HEK293 (cell line): ENCODE results near the gene CTPS1.

ENCODE experiments used
- CTCF ChIA-PET: fragments of 350-600 bp; formaldehyde crosslinking; extraction: SDS; loops from one replicate; lab custom pipeline; 2021; ENCODE audit warnings: antibody characterized with exemption; lab: Yijun Ruan, JAX
- POLR2A ChIA-PET: fragments of 300-600 bp; formaldehyde crosslinking; extraction: SDS; loops from one replicate; lab custom pipeline; 2020; ENCODE audit warnings: antibody characterized with exemption, inconsistent platforms; lab: Yijun Ruan, JAX
- H3K27ac ChIP-seq: fragments of 200-500 bp; sonication (Bioruptor generic); 2 replicates; pipeline ENCODE4 v1.5.1; 2014; ENCODE audit warnings: low read depth, low read length, control low read depth, inconsistent platforms; ENCODE audit errors: extremely low read depth
- H3K36me3 ChIP-seq, 2 experiments: fragments of 200-500 bp in 1 of 2; sonication (Bioruptor generic) in 1 of 2; 1 replicate in 1 of 2; 2 replicates in 1 of 2; pipeline ENCODE4 v1.5.1; 2014 to 2017; ENCODE audit warnings: inconsistent platforms in 2 of 2, low read length in 2 of 2; ENCODE audit not compliant: control insufficient read depth in 2 of 2, insufficient read depth in 1 of 2
- H3K4me1 ChIP-seq: fragments of 200-500 bp; sonication (Bioruptor generic); 2 replicates; pipeline ENCODE4 v1.5.1; 2014; ENCODE audit warnings: mild to moderate bottlenecking, low read length, inconsistent platforms; ENCODE audit not compliant: control insufficient read depth, insufficient read depth
- H3K4me3 ChIP-seq: 2 replicates; pipeline ENCODE4 v1.5.1; 2011; ENCODE audit warnings: low read depth, mild to moderate bottlenecking, control low read depth, low read length, moderate library complexity
- H3K9me3 ChIP-seq: fragments of 200-500 bp; sonication (Bioruptor generic); 2 replicates; pipeline ENCODE4 v1.5.1; 2014; ENCODE audit warnings: low read depth, low read length, inconsistent platforms; ENCODE audit not compliant: control insufficient read depth, insufficient read depth
- EGR2 ChIP-seq: fragments of 450-650 bp; formaldehyde crosslinking; IDR thresholded peaks from 2 replicates; pipeline ENCODE4 v1.5.1; 2016; ENCODE audit warnings: low read depth, missing biosample characterization, missing genetic modification characterization
- FEZF1 ChIP-seq: fragments of 450-650 bp; formaldehyde crosslinking; IDR thresholded peaks from 2 replicates; pipeline ENCODE4 v1.5.1; 2016; ENCODE audit warnings: missing biosample characterization, missing genetic modification characterization
- REST ChIP-seq: fragments of 450-650 bp; formaldehyde crosslinking; IDR thresholded peaks from 2 replicates; pipeline ENCODE4 v1.5.1; 2016; ENCODE audit warnings: missing biosample characterization, missing genetic modification characterization
- SP2 ChIP-seq: fragments of 450-650 bp; formaldehyde crosslinking; IDR thresholded peaks from 2 replicates; pipeline ENCODE4 v1.5.1; 2016; ENCODE audit warnings: missing biosample characterization, missing genetic modification characterization
- ZBTB1 ChIP-seq: fragments of 450-650 bp; formaldehyde crosslinking; IDR thresholded peaks from 2 replicates; pipeline ENCODE4 v1.5.1; 2016; ENCODE audit warnings: missing biosample characterization, missing genetic modification characterization
- ZBTB11 ChIP-seq: fragments of 450-650 bp; formaldehyde crosslinking; conservative IDR thresholded peaks from 2 replicates; pipeline ENCODE4 v1.5.1; 2016; ENCODE audit warnings: low read depth, missing biosample characterization, missing genetic modification characterization
- ZBTB49 ChIP-seq: fragments of 450-650 bp; formaldehyde crosslinking; IDR thresholded peaks from 2 replicates; pipeline ENCODE4 v1.5.1; 2016; ENCODE audit warnings: missing biosample characterization, missing genetic modification characterization, low read depth
- ZIC2 ChIP-seq: fragments of 450-650 bp; formaldehyde crosslinking; IDR thresholded peaks from 2 replicates; pipeline ENCODE4 v1.5.1; 2016; ENCODE audit warnings: missing biosample characterization, missing genetic modification characterization
- ZNF138 ChIP-seq: fragments of 450-650 bp; formaldehyde crosslinking; IDR thresholded peaks from 2 replicates; pipeline ENCODE4 v1.5.1; 2016; ENCODE audit warnings: missing biosample characterization, missing genetic modification characterization, borderline replicate concordance
- ZNF140 ChIP-seq: fragments of 450-650 bp; formaldehyde crosslinking; IDR thresholded peaks from 2 replicates; pipeline ENCODE4 v1.5.1; 2016; ENCODE audit warnings: missing biosample characterization, missing genetic modification characterization
- ZNF148 ChIP-seq: fragments of 450-650 bp; formaldehyde crosslinking; IDR thresholded peaks from 2 replicates; pipeline ENCODE4 v1.5.0; 2017; ENCODE audit warnings: missing biosample characterization, missing genetic modification characterization, borderline replicate concordance
- ZNF266 ChIP-seq: fragments of 450-650 bp; formaldehyde crosslinking; IDR thresholded peaks from 2 replicates; pipeline ENCODE4 v1.5.1; 2016; ENCODE audit warnings: missing biosample characterization, missing genetic modification characterization, low read depth
- ZNF37A ChIP-seq: fragments of 450-650 bp; IDR thresholded peaks from 2 replicates; pipeline ENCODE4 v1.5.1; 2018; ENCODE audit warnings: missing biosample characterization, missing genetic modification characterization
- ZNF394 ChIP-seq: fragments of 450-650 bp; formaldehyde crosslinking; IDR thresholded peaks from 2 replicates; pipeline ENCODE4 v1.5.1; 2016; ENCODE audit warnings: missing biosample characterization, missing genetic modification characterization, mild to moderate bottlenecking, moderate library complexity, borderline replicate concordance
- ZNF473 ChIP-seq: fragments of 450-650 bp; formaldehyde crosslinking; IDR thresholded peaks from 2 replicates; pipeline ENCODE4 v1.5.1; 2017; ENCODE audit warnings: missing biosample characterization, missing genetic modification characterization
- ZNF518A ChIP-seq: fragments of 450-650 bp; formaldehyde crosslinking; conservative IDR thresholded peaks from 2 replicates; pipeline ENCODE4 v1.5.1; 2016; ENCODE audit warnings: low read depth, missing biosample characterization, missing genetic modification characterization
- ZNF585B ChIP-seq: fragments of 450-650 bp; formaldehyde crosslinking; IDR thresholded peaks from 2 replicates; pipeline ENCODE4 v1.5.1; 2016; ENCODE audit warnings: missing biosample characterization, missing genetic modification characterization
- ZNF623 ChIP-seq: fragments of 450-650 bp; formaldehyde crosslinking; IDR thresholded peaks from 2 replicates; pipeline ENCODE4 v1.5.1; 2016; ENCODE audit warnings: missing biosample characterization, missing genetic modification characterization
- ZNF768 ChIP-seq: fragments of 450-650 bp; formaldehyde crosslinking; IDR thresholded peaks from 2 replicates; pipeline ENCODE4 v1.5.1; 2018; ENCODE audit warnings: missing biosample characterization, mild to moderate bottlenecking, missing genetic modification characterization

CTPS1 gene

GRCh38 chr1:41044187-41044586 is 64.7 kb downstream of the CTPS1 start (continued):
- no peak for TF ChIP-seq ZNF148 (tag by site-specific recombination)
- TF ChIP-seq ZNF473 (tag by site-specific recombination): no peak
- no peak for TF ChIP-seq ZNF518A
- TF ChIP-seq ZBTB11 (tag by site-specific recombination): no peak
- no peak for TF ChIP-seq ZNF394 (tag by site-specific recombination)
- no peak for TF ChIP-seq ZNF138
- no peak for TF ChIP-seq ZBTB1
- no peak for TF ChIP-seq SP2 (tag by site-specific recombination)
- no peak for TF ChIP-seq ZNF140 (tag by site-specific recombination)

- H3K27ac ChIP-seq: no peak overlapping the region
- H3K4me3 ChIP-seq: no peak overlapping the region
- H3K36me3 ChIP-seq: peaks cover 4 to 78% of the 10 kb centered on the region in 2 experiments
- H3K9me3 ChIP-seq: no peaks in the 10 kb centered on the region
- CTCF ChIA-PET: no interaction called here
- no peaks in the 10 kb centered on the region for H3K4me1 ChIP-seq
- POLR2A ChIA-PET: no interaction called here
- TF ChIP-seq EGR2: no peak
- TF ChIP-seq ZNF768 (tag by site-specific recombination): no peak
- TF ChIP-seq ZNF266 (tag by site-specific recombination): no peak
- TF ChIP-seq ZNF623 (tag by site-specific recombination): no peak
- no peak for TF ChIP-seq ZNF140 (tag by site-specific recombination)
- no peak for TF ChIP-seq ZNF585B (tag by site-specific recombination)
- TF ChIP-seq REST (tag by site-specific recombination): no peak
- TF ChIP-seq ZBTB49 (tag by site-specific recombination): no peak
- no peak for TF ChIP-seq FEZF1 (tag by site-specific recombination)
- TF ChIP-seq ZIC2: no peak
- TF ChIP-seq ZNF37A (tag by site-specific recombination): no peak
Observed at GRCh38 chr1:41045740-41046139, 66.2 kb downstream of the CTPS1 start.
